K562 (cell line): ENCODE data around the gene PPAN.

Experiments used
- IRF1 ChIP-seq: sonication (generic); formaldehyde crosslinking; IDR thresholded peaks from 2 replicates; pipeline ENCODE4 v1.8.0; 2022; ENCODE audit warnings: missing genetic modification reagents, mild to moderate bottlenecking, borderline replicate concordance
- JUNB ChIP-seq: fragments of 450-650 bp; formaldehyde crosslinking; conservative IDR thresholded peaks from 2 replicates; pipeline ENCODE4 v1.4.0; 2020; ENCODE audit warnings: mild to moderate bottlenecking
- NFIC ChIP-seq: fragments of 450-650 bp; IDR thresholded peaks from 2 replicates; pipeline ENCODE4 v1.6.1; 2017; ENCODE audit warnings: mild to moderate bottlenecking, inconsistent platforms
- POLR2H ChIP-seq: IDR thresholded peaks from 2 replicates; pipeline ENCODE4 v1.6.1; 2016; ENCODE audit warnings: missing genetic modification characterization, low read depth, mild to moderate bottlenecking, control low read depth, missing compliant biosample characterization, moderate library complexity
- TF ChIP-seq, protein P1 (sequence below): sonication (generic); formaldehyde crosslinking; IDR thresholded peaks from 2 replicates; pipeline ENCODE4 v1.8.0; 2022; ENCODE audit warnings: mild to moderate bottlenecking, low read depth, missing genetic modification reagents

DNA sequence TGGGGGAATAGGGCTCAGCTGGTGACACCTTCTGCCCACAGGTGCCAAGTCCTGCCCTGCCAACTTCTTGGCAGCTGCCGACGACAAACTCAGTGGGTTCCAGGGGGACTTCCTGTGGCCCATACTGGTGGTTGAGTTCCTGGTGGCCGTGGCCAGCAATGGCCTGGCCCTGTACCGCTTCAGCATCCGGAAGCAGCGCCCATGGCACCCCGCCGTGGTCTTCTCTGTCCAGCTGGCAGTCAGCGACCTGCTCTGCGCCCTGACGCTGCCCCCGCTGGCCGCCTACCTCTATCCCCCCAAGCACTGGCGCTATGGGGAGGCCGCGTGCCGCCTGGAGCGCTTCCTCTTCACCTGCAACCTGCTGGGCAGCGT lies 7.4 kb downstream of the PPAN start:
- TF ChIP-seq POLR2H (tag): no peak
- TF ChIP-seq NFIC: no peak
- TF ChIP-seq JUNB (CRISPR knock-in tag): no peak
- TF ChIP-seq IRF1 (CRISPR knock-in tag): no peak
- TF ChIP-seq, protein P1, sequence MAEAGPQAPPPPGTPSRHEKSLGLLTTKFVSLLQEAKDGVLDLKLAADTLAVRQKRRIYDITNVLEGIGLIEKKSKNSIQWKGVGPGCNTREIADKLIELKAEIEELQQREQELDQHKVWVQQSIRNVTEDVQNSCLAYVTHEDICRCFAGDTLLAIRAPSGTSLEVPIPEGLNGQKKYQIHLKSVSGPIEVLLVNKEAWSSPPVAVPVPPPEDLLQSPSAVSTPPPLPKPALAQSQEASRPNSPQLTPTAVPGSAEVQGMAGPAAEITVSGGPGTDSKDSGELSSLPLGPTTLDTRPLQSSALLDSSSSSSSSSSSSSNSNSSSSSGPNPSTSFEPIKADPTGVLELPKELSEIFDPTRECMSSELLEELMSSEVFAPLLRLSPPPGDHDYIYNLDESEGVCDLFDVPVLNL: no peak
